Measurements from ENCODE around the gene UBASH3B.
"Not testable (repeated sequence)": the region's sequence is repeated elsewhere in the genome, so short reads cannot be mapped to it uniquely, and the experiment has no call there.

UBASH3B gene

GRCh38 chr11:122823564-122823963, 168.0 kb downstream of the UBASH3B start:
- ATAC-seq (replicated peaks) (no peak), DNase-seq (no peak)
- peaks cover 8 to 15% of the 10 kb centered on the region in 2 donors for H3K4me1 Mint-ChIP-seq (ENCODE audit: low read depth in 2 of 2)
- no peak overlapping the region for H3K27ac Mint-ChIP-seq
- no peak overlapping the region for H3K4me3 Mint-ChIP-seq
- H3K27me3 Mint-ChIP-seq, result peaks cover 0 to 21% of the 10 kb centered on the region in 2 donors
- peaks cover 0 to 9% of the 10 kb centered on the region in 2 donors for H3K9me3 Mint-ChIP-seq
- no peaks in the 10 kb centered on the region for H3K36me3 Mint-ChIP-seq (ENCODE audit: insufficient read depth)

DNA sequence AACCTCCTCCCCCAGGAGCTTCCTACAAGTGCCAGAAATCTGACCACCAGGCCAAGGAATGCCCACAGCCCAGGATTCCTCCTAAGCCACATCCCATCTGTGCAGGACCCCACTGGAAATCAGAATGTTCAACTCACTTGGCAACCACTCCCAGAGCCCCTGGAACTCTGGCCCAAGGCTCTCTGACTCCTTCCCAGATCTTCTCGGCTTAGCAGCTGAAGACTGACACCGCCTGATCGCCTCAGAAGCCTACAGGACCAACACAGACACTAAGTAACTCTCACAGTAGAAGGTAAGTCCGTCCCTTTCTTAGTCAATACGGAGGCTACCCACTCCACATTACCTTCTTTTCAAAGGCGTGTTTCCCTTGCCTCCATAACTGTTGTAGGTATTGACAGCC, 173.8 kb downstream of the UBASH3B start:
- peak overlapping the region in 1 of 2 donors; percentile 3 for H3K27ac Mint-ChIP-seq
- not testable (repeated sequence) for DNase-seq; H3K36me3 Mint-ChIP-seq (ENCODE audit: insufficient read depth)

GRCh38 chr11:122832297-122832696, 176.8 kb downstream of the UBASH3B start:
- not testable (repeated sequence) for ATAC-seq (replicated peaks); H3K27me3 Mint-ChIP-seq; H3K9me3 Mint-ChIP-seq; H3K36me3 Mint-ChIP-seq (ENCODE audit: insufficient read depth); DNase-seq
- Mint-ChIP-seq H3K4me3 (peak overlapping the region; percentile 3 to 45), H3K4me1 (ENCODE audit: low read depth in 2 of 2) (peaks cover 17 to 37% of the 10 kb centered on the region in 2 donors), H3K27ac (peak overlapping the region; percentile 1 to 90)

More for the DNA sequence above, 173.8 kb downstream of the UBASH3B start:
- Mint-ChIP-seq H3K27me3 (peaks cover 0 to 19% of the 10 kb centered on the region in 2 donors), H3K4me1 (ENCODE audit: low read depth in 2 of 2) (peaks cover 9 to 16% of the 10 kb centered on the region in 2 donors)
- not testable (repeated sequence) for ATAC-seq (replicated peaks); H3K4me3 Mint-ChIP-seq; H3K9me3 Mint-ChIP-seq

- peaks cover 22 to 43% of the 10 kb centered on the region in 2 donors for H3K4me1 Mint-ChIP-seq (ENCODE audit: low read depth in 2 of 2)
- peaks cover 4% of the 10 kb centered on the region for H3K36me3 Mint-ChIP-seq (ENCODE audit: insufficient read depth)
- no peaks in the 10 kb centered on the region for H3K27me3 Mint-ChIP-seq
- H3K9me3 Mint-ChIP-seq, result no peaks in the 10 kb centered on the region
- peak overlapping the region; percentile 3 to 45 for H3K4me3 Mint-ChIP-seq
- ATAC-seq (replicated peaks) (peak; percentile 40), DNase-seq (no peak)
- peak overlapping the region; percentile 1 to 90 for H3K27ac Mint-ChIP-seq
These were observed 177.4 kb downstream of the UBASH3B start for GRCh38 chr11:122832721-122833470.

- DNase-seq (no peak), ATAC-seq (replicated peaks) (no peak)
- Mint-ChIP-seq H3K4me3 (no peak overlapping the region), H3K36me3 (ENCODE audit: insufficient read depth) (peaks cover 11% of the 10 kb centered on the region), H3K27ac (peak overlapping the region in 1 of 2 donors; percentile 90), H3K27me3 (no peaks in the 10 kb centered on the region), H3K4me1 (ENCODE audit: low read depth in 2 of 2) (peaks cover 28 to 48% of the 10 kb centered on the region in 2 donors), H3K9me3 (no peaks in the 10 kb centered on the region)
These were observed 178.4 kb downstream of the UBASH3B start for GRCh38 chr11:122833846-122834464.

DNA sequence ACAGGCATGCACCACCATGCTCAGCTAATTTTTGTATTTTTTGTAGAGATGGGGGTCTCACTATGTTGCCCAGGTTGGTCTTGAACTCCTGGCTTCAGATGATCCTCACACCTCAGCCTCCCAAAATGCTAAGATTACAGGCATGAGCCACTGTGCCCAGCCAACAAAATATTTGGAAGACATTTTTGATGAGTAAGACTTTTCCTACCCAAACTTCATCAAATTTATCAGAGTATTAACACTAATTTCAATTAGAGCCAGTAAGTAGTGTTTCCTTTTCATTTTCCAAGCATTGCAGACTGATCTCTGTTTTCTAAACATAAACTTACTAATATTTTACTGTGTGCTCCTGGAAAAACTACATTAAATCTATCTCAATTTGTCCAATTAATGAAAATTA, 181.4 kb downstream of the UBASH3B start:
- peaks cover 35 to 61% of the 10 kb centered on the region in 2 donors for H3K4me1 Mint-ChIP-seq (ENCODE audit: low read depth in 2 of 2)

GRCh38 chr11:122837528-122838346, 182.2 kb downstream of the UBASH3B start:
- Mint-ChIP-seq H3K27ac (peak overlapping the region; percentile 75 to 94), H3K4me1 (ENCODE audit: low read depth in 2 of 2) (peaks cover 40 to 61% of the 10 kb centered on the region in 2 donors)

More for the DNA sequence above, 181.4 kb downstream of the UBASH3B start:
- H3K27ac Mint-ChIP-seq, result peak overlapping the region in 1 of 2 donors; percentile 94
- no peaks in the 10 kb centered on the region for H3K9me3 Mint-ChIP-seq
- no peaks in the 10 kb centered on the region for H3K27me3 Mint-ChIP-seq
- H3K36me3 Mint-ChIP-seq (ENCODE audit: insufficient read depth), result peaks cover 16% of the 10 kb centered on the region
- ATAC-seq (replicated peaks) (no peak), DNase-seq (no peak)
- H3K4me3 Mint-ChIP-seq, result peak overlapping the region in 1 of 2 donors; percentile 95

DNA sequence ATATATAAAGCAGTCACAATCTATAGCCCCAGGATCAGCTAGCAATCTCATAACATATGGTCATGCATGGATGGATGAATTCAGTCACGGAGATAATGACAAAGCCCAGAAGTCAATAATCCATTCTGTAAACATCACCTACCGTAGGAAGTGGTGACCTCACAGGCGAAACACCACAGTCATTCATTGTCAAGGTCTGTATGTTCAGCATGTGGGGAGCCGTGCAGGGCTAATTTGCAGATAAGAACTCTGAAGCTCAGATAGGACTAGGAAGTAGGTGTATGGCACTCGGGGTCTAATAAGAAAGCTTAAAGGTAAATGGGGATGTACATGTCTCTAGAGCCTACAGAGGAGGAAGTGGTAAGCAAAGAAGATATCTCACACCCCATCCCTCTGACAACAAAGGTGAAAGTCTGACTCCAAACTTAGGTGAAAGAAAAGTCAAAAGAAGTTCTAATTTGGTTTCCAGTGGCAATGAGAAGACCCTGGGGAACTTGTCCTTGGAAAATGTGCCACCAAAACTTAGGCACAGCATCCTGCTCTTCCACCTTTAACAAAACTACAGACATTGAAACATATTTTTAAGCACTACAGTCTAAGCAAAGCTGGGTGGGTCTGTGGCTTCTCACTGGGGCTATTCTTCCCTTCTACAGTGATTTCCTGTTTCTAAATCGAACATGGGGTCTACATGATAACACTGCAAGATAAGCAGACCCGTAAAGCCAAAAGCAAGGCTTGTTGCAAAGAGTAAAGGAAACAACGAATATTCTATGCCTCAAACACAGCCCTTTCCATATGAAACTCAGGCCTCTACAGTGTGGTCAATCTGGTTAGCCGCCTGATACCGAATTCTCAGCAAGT, 188.0 kb downstream of the UBASH3B start:
- Mint-ChIP-seq H3K27me3 (no peaks in the 10 kb centered on the region), H3K36me3 (ENCODE audit: insufficient read depth) (peaks cover 21% of the 10 kb centered on the region), H3K4me1 (ENCODE audit: low read depth in 2 of 2) (peaks cover 64 to 77% of the 10 kb centered on the region in 2 donors), H3K27ac (peak overlapping the region; percentile 93 to 98), H3K4me3 (peak overlapping the region; percentile 62 to 67), H3K9me3 (no peaks in the 10 kb centered on the region)
- ATAC-seq (replicated peaks) (peak; percentile 90), DNase-seq (peak; percentile 64 to 73 (median 67))

More at GRCh38 chr11:122837528-122838346, 182.2 kb downstream of the UBASH3B start:
- H3K9me3 Mint-ChIP-seq, result no peaks in the 10 kb centered on the region
- H3K27me3 Mint-ChIP-seq, result no peaks in the 10 kb centered on the region
- peak overlapping the region; percentile 88 to 95 for H3K4me3 Mint-ChIP-seq
- H3K36me3 Mint-ChIP-seq (ENCODE audit: insufficient read depth), result peaks cover 20% of the 10 kb centered on the region
- no peak for ATAC-seq (replicated peaks)
- DNase-seq, result no peak

DNA sequence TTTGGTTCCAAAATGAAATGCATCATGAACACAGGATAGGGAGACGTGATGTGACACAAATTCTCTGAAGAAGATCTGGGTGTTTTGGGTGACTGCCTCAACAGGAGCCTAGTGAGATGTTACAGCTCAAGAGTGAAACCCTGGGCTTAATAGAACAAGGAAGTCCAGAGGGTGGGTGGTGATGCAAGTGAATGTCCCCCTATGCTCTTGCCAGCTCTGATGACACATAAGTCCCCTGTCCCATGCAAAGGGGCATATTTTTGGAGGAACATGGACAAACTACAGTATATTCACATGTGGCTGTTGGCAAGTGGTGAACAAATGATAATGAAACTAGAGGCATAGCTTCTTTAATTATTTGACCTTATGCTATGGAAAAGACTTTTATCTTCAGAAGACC, 191.9 kb downstream of the UBASH3B start:
- Mint-ChIP-seq H3K27ac (peak overlapping the region; percentile 59 to 98), H3K27me3 (no peaks in the 10 kb centered on the region), H3K9me3 (no peaks in the 10 kb centered on the region), H3K4me1 (ENCODE audit: low read depth in 2 of 2) (peaks cover 79 to 94% of the 10 kb centered on the region in 2 donors), H3K4me3 (peak overlapping the region; percentile 34 to 62), H3K36me3 (ENCODE audit: insufficient read depth) (peaks cover 24% of the 10 kb centered on the region)
- DNase-seq (no peak), ATAC-seq (replicated peaks) (no peak)

DNA sequence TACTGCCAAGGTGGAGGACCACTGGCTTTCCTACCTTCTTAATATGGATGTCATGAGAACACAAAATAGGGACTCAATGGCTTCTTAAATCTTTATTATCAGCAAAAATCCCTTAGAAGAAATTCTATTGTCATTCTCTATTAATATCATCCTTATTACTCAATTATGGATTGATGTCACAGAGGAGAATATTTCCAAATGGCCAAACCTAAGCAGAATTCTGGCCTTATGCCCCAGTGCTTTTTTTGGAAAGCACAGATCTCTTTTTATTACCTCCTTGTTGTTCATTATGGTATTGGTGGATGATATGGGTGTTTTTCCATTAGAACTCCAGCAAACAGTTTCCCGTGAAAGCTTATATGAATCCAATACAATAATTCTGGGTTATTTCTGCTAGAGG, 192.7 kb downstream of the UBASH3B start:
- peaks cover 25% of the 10 kb centered on the region for H3K36me3 Mint-ChIP-seq (ENCODE audit: insufficient read depth)
- H3K27me3 Mint-ChIP-seq, result no peaks in the 10 kb centered on the region
- H3K4me3 Mint-ChIP-seq, result peak overlapping the region in 1 of 2 donors; percentile 62
- H3K27ac Mint-ChIP-seq, result peak overlapping the region; percentile 81 to 98
- peaks cover 75 to 92% of the 10 kb centered on the region in 2 donors for H3K4me1 Mint-ChIP-seq (ENCODE audit: low read depth in 2 of 2)
- DNase-seq (no peak), ATAC-seq (replicated peaks) (no peak)
- H3K9me3 Mint-ChIP-seq, result no peaks in the 10 kb centered on the region

DNA sequence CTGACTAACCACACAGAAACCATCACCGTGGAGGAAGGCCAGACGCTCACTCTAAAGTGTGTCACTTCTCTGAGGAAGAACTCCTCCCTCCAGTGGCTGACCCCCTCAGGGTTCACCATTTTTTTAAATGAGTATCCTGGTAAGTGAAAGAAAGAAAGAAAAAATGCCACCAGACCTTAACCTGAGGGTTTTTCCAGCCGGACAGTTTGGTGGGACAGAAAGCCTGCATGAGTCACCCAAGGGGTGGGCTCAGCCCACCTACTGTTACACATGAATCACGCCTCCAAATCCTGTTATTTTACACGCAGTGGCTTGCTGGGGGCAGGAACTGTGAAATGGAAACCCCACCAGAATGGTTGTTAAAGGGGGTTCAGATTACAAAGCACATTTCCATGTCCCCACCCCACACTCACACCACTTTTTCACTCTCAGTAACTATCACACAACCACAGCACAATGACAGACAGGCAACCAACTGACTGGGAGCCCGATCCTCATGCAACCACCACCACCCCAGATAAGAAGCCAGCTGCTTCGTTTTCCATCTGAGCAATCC, 194.6 kb downstream of the UBASH3B start:
- Mint-ChIP-seq H3K27ac (peak overlapping the region; percentile 81 to 98), H3K36me3 (ENCODE audit: insufficient read depth) (peaks cover 40% of the 10 kb centered on the region), H3K4me1 (ENCODE audit: low read depth in 2 of 2) (peaks cover 58 to 72% of the 10 kb centered on the region in 2 donors), H3K27me3 (no peaks in the 10 kb centered on the region), H3K9me3 (no peaks in the 10 kb centered on the region), H3K4me3 (peak overlapping the region; percentile 61 to 62)
- DNase-seq (peak; percentile 22 to 44 (median 33)), ATAC-seq (replicated peaks) (peak; percentile 69)

DNA sequence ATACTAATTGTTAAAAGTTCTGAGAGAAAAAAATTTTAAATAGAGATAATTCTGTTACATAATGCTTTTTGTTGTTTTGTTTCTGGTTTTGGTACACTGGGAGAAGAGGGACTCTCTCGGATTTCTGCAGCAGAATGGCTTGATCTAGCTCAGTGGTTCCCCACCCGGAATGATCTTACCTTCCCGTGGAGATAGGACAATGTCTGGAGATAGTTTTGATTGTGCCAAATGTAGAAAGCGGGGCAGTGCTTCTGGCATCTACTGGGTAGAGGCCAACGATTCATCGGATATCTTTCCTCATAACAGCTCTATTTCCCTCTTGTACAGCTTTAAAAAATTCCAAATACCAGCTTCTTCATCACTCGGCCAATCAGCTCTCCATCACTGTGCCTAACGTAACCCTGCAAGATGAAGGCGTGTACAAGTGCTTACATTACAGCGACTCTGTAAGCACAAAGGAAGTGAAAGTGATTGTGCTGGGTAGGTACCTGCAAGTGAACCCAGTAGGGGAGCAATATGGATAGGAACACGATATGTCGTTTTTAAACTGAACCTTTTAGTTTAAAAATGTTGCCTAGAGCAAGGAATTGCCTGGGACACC, 195.9 kb downstream of the UBASH3B start:
- H3K4me1 Mint-ChIP-seq (ENCODE audit: low read depth in 2 of 2), result peaks cover 52 to 68% of the 10 kb centered on the region in 2 donors
- H3K9me3 Mint-ChIP-seq, result no peaks in the 10 kb centered on the region
- ATAC-seq (replicated peaks) (peak; percentile 66), DNase-seq (peak in 1 of 3 experiments; percentile 12)
- H3K36me3 Mint-ChIP-seq (ENCODE audit: insufficient read depth), result peaks cover 47% of the 10 kb centered on the region
- no peaks in the 10 kb centered on the region for H3K27me3 Mint-ChIP-seq
- peak overlapping the region; percentile 62 to 69 for H3K4me3 Mint-ChIP-seq
- H3K27ac Mint-ChIP-seq, result peak overlapping the region; percentile 81 to 98
